Hepatic stellate cell (primary cell): ENCODE data around the gene CAMP.
"Not testable (repeated sequence)": the region's sequence is repeated elsewhere in the genome, so short reads cannot be mapped to it uniquely, and the experiment has no call there.

Source experiments
- DNase-seq: peaks from one replicate; pipeline ENCODE4 v3.0.0; 2011; ENCODE audit warnings: low spot score

CAMP gene

GRCh38 chr3:48258530-48258929 lies 35.2 kb downstream of the CAMP start:
- DNase-seq: no peak

- DNase-seq: no peak
Observed at GRCh38 chr3:48267782-48268181, 44.5 kb downstream of the CAMP start.

GRCh38 chr3:48268381-48268935 lies 45.2 kb downstream of the CAMP start:
- no peak for DNase-seq

GRCh38 chr3:48268936-48269561 lies 45.8 kb downstream of the CAMP start:
- DNase-seq: no peak

GRCh38 chr3:48269592-48269991 lies 46.3 kb downstream of the CAMP start:
- DNase-seq: no peak

GRCh38 chr3:48270306-48270705 lies 47.0 kb downstream of the CAMP start:
- DNase-seq: no peak

GRCh38 chr3:48271223-48271622 lies 47.9 kb downstream of the CAMP start:
- not testable (repeated sequence) for DNase-seq

GRCh38 chr3:48271763-48272498 lies 48.6 kb downstream of the CAMP start:
- no peak for DNase-seq

- peak; percentile 55 for DNase-seq
Observed at GRCh38 chr3:48273594-48274211, 50.4 kb downstream of the CAMP start.

GRCh38 chr3:48274452-48274851 lies 51.2 kb downstream of the CAMP start:
- DNase-seq: no peak
